ENCODE data around the gene OR2W3.

Gene OR2W3

DNA sequence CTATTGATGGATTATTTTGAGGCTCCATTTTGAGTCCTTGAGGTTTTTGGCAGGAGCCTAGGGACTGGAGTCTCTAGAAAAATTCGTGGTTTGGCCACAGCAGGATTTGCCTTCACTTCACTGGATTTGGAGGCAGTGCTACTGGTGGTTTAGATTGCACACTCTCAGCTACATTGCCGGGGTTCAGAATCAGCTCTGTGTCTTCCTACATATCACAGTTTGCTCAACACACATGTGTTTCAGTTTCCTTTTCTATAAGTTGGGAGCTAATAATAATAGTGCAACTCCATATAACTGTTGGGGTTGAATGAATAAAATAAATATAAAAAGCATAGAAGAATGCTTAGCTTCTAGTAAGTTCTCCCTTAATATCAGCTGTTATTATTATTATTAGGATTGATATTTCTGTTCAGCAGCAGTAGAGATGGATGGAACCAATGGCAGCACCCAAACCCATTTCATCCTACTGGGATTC lies at the start of gene OR2W3:
Gene OR2W3, plus strand, starts transcription at position 425 of the 475 bp plus-strand sequence. Its CDS starts 0 bp downstream, at position 425.
- DNase-seq, result no peak

DNA sequence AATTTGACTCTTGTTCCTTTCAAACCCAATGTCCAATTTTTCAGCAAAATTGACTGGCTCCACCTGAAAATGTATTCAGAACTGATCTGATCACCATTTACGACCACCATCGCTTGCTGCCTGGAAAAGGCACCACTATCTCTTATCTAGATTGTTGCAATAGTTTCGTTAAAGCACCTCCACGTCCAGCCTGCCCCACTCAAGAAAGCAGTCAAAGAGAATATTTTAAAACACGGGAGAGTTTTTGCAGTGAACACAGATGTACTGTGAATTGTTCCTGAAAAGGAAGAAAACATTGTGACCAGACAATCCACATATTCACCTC lies 49.7 kb upstream of the OR2W3 start:
- no peak for DNase-seq

DNA sequence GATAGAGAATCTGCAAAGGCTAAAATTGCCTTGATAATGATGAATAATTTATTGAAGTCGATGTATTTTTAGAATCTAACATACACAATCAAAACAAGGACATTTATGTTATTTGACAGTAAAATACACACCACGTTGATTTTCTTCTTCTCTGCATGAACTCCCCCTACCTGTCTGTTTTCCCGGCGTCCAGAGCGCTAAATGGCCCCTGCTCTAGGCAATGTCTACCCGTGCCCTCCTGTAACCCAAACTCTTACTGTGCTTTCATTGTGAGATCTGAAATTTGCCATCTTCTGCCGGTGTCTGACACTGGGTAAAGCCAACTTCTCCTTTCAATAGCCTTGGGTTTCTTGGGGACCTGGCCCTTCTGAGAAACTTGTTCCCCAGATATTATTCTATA lies 47.0 kb upstream of the OR2W3 start:
- DNase-seq, result no peak

DNA sequence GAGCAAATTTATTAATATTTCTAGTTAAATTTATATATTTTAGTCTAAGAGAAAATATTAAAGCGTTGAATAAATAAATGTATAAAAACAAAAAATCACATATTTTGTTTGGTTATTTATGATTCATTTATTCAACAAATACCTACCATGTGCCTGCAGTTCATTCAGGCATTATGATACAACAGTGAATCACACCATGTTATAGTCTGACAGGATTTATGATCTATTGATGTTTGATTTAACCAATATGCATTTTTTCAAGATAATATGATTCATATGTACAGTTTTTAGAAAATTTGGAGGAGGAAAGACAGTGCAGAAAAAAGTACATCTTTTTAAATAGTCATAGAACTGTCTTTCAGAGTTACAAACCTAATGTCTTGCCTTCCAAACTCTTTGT lies 45.8 kb upstream of the OR2W3 start:
- DNase-seq, result no peak

DNA sequence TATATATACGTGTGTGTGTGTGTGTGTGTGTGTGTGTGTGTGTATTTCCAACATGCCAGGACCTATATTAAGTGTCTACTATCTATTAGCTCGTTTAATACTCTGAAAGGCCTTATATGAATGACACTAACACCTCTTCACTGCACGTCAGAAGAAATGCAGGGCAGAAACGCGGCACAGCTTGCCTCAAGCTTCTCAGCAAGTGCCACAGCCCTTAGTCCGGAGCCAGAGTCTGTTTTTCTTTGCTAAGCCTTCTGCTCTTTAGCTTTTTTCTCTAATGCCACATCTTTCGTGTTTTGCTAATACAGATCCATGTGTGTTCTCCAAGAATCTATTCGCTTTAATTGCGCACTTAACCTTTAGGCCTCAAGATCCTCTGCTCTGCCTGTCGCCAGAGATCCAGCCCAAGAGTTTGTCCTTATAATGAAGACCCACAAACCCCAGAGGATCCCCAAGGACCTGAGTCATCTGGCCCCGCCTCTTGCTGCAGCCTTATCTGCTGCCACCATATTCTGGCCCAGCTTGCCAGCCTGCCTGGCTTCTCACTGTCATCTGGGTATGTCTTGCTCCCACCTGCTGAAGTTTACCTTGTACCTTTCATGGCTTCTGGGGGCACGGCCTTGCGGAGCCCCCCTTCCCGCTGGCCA lies 40.4 kb upstream of the OR2W3 start:
- no peak for DNase-seq

DNA sequence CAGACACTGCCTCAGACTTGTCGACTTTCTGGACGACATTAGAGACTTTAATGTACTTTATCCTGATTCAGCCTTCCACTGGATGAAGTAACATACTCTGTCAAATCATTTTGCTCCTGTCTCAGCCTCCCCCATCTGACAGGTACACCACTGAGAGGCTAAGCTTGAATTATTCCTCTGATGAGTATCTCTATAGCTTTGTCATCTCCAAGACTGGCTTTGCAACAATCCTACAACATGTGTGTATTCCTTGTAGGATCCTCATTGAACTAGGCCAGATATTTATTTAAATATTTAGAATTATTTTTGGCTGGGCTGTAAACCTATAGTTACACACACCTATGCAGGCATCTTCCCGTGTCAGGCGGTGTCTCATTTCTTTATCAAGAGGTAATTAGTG lies 39.5 kb upstream of the OR2W3 start:
- no peak for DNase-seq

DNA sequence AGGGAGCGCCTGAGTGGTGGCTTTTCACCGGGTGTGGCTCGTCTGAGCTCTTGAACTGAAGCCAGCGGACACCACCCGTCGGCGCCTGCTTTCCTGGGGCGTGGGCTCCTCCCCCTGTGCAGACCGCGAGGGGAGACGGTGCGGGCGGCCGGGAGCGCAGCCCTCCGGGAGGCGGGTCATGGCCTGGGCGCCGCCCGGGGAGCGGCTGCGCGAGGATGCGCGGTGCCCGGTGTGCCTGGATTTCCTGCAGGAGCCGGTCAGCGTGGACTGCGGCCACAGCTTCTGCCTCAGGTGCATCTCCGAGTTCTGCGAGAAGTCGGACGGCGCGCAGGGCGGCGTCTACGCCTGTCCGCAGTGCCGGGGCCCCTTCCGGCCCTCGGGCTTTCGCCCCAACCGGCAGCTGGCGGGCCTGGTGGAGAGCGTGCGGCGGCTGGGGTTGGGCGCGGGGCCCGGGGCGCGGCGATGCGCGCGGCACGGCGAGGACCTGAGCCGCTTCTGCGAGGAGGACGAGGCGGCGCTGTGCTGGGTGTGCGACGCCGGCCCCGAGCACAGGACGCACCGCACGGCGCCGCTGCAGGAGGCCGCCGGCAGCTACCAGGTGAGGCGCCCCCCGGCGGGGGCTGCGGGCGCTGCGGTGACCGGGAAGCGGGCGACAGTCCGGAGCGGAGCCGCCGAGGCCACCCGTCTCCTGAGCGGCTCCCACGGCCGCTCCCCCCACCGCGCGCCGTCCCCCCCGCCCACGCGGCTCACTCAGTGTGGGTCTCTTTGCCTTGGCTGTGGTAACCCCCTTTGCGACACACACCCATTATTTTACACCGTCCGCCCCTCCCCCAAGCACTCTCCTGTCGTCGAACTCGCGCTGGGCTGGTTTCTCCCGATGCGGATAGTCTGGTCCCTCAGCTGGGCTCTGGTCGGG lies 38.1 kb upstream of the OR2W3 start, which contains the start of gene TRIM58:
Gene TRIM58, plus strand, starts transcription at position 119 of the 916 bp plus-strand sequence. Its CDS starts 60 bp downstream, at position 179.
- DNase-seq, result no peak

DNA sequence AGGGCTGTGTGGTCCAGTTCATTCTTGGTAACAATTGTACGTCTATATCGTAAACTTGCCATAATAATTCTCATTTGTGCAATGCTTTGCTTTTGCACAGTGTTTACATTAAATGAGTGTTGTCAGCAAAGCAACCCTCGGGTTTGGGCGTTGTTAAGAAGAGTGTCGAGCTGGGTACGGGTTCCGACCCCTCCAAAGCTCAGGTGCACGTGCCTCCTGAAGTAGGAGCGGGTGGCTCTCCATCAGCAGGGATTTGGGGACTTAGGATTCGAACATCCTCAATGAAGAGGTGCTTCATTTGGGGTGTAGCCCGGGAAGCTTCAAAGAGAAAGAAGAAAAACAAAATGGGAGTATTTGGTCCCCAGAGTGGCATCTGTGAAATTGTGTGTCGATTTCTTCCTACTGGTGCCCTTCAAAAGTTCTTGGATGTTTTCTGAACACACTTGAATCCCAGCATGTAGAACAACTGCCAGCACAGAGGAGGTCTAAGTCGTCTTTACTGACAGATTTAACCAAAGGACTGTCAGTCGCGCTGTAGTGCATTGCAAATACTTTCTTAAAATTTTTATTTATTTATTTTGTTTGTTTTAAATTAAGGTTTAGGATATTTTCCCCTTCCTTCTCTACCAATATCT lies 37.3 kb upstream of the OR2W3 start:
- no peak for DNase-seq

DNA sequence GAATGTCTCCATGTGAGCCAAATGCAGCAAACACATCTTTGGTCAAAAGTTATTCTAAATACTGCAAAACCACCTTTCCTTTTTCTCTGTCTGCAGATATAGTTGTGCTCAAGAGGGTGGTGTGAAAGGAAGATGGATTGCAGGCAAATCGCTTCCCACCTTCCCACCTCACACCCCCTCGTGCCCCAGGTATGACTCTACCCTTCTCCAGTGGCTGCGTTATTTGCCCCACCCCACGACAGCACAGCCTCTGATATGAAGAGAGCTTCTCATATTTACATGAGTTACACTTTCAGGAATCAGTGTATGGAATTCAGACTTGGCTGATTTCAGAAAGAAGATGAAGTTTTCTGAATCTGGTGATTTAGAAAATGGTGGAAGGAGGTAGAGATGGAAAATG lies 32.6 kb upstream of the OR2W3 start:
- no peak for DNase-seq

DNA sequence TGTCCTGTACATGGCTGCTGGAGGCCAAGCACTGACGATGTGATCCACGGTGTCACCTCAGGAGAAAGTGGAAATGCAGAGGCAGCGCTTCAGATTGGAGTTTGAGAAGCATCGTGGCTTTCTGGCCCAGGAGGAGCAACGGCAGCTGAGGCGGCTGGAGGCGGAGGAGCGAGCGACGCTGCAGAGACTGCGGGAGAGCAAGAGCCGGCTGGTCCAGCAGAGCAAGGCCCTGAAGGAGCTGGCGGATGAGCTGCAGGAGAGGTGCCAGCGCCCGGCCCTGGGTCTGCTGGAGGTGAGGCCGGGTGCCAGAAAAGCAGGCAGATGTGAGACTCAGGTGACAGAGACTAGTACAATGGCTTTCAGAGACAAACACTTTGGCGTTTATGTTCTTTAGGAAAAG lies 30.7 kb upstream of the OR2W3 start:
- DNase-seq, result no peak

DNA sequence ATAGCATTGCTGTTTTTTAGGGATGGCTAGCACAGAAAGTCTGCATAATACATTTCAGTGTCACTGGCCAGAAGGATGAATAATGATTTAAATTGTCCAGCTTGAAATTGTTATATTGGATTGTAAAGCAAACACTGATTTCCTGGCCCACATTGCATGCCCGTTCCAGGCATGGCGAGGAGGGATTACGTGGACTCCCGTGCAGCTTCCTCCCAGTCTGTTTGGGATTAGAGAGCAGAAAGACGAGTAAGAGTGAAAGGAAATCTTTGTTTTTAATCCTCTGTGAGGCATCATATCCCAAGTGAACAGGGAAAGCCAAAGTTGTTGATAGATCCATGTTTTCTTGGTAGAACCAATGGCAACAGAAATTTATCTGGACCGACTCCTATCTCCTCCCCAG lies 30.0 kb upstream of the OR2W3 start:
- no peak for DNase-seq

DNA sequence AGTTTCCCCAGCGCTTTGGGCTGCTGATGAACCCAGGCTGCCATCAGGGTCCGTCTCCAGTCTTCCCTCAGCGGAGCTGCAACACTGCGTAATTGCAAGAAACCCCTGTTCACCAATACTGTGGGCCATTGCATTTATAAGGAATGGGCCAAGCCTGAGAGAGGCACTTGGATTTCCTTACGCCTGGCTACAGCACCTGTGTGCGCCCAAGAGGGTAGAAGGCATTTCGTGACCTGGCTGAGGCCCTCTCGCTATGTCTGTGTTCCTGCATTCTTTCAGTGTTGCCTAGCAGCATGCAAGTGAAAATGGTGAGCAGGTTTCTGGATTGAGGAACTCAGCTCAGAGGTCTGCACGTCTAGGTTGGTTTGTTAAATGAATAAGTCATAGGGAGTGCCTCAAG lies 12.0 kb upstream of the OR2W3 start:
- DNase-seq, result no peak

DNA sequence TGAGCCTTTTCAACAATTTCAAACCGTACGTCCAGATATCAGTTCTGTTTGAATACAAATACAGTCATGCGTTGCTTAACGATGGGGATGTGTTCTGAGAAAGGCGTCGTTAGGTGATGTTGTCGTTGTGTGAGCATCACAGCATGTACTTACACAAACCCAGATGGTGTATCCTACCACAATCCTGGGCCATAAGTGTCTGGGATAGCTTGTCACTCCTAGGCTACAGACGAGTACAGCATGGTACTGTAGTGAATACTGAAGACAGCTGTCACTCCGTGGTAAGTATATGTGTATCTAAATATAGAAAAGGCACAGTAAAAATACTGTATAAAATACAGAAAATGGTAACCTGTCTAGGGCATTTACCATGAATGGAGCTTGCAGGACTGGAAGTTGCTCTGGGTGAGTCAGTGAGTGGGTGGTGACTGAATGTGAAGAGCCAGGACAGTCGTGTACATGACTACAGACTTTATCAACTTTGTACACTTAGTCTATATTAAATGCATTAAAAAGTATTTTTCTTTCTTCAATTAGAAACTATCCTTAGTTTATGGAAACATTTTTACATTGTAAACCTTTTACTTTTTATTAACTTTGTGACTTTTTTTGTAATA lies 10.5 kb upstream of the OR2W3 start:
- DNase-seq, result no peak

DNA sequence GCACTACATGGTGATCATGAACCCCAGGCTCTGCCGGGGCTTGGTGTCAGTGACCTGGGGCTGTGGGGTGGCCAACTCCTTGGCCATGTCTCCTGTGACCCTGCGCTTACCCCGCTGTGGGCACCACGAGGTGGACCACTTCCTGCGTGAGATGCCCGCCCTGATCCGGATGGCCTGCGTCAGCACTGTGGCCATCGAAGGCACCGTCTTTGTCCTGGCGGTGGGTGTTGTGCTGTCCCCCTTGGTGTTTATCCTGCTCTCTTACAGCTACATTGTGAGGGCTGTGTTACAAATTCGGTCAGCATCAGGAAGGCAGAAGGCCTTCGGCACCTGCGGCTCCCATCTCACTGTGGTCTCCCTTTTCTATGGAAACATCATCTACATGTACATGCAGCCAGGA lies 589 bp downstream of the OR2W3 start:
- DNase-seq, result no peak

DNA sequence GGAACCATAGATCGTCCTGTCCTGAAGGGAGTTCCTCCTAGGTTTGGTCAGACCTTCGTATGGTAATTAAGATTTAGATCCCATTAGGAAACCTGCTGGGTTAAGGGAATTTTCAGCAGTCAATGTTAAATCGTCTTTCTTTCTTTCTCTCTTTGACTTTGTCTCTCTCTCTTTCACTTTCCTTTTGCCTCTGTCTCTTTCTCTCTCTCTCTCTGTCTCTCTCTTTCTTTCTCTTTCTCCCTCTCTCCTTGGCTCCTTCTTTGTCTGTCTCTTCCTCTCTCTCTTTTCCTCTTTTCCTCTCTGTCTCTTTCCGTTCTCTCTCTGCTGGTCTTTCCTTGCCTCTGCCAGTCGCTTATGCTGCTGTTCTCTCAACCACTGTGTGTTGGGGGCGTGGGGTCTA lies 8.7 kb downstream of the OR2W3 start:
- no peak for DNase-seq

DNA sequence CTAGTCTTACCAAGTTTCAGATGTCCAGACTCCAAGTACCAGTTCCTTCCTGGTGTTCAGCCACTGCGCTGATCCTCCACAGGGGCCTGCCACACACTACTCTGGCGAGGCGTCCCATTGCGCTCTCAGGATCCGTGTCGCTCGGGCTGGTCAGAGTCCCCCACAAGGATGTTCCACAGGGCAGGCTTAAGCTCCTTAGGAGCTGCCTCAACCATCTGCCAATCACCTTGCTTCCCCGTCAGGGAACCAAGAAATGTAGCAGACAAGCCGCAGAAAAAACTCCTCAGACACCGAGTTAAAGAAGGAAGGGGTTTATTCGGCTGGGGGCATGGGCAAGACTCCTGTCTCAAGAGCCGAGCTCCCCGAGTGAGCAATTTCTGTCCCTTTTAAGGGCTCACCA lies 9.8 kb downstream of the OR2W3 start:
- DNase-seq, result no peak

DNA sequence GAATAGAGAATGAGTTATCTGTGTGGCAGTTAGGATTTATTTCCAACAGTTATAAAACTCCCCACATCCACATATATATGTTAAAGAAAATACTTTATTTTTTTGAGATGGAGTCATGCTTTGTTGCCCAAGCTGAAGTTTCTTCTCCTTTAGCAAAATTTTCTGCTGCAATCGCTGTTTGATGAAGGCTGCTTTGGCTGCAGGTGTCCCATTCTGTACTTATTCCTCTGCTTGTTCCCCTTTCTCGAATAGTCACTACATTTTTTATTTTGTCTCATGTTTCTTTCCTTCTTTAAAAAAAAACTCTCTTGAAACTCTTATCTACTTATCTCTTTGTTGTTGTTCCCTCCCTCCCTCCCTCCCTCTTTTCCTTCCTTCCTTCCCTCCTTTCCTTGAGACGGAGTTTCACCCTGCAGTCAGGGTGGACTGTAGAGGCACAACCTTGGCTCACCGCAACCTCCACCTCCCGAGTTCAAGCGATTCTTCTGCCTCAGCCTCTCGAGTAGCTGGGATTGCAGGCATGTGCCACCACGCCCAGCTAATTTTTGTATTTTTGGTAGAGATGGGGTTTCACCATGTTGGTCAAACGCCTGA lies 10.6 kb downstream of the OR2W3 start:
- DNase-seq, result no peak

DNA sequence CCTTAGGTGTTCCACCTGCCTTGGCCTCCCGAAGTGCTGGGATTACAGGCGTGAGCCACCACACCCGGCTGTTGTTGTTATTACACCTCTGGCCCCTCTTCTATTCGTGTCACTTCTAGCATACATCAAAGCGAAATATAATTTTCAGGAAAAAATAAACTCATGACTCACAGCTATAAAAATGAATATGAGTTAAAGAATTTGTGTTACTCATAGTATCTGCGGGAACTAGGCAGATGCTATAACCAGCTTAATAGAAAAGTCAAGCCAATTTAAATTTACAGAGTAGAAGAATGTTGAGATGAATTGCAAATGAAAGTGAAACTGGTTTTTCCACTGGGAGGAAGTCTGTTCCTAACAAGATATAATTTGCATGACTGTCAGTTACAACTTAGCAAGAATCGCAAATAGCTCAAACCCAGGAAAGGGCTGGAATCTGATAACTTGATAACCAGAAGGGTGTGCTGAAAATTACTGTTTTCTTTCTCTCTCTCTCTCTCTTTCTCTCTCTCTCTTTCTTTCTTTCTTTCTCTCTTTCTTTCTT lies 11.2 kb downstream of the OR2W3 start:
- no peak for DNase-seq

DNA sequence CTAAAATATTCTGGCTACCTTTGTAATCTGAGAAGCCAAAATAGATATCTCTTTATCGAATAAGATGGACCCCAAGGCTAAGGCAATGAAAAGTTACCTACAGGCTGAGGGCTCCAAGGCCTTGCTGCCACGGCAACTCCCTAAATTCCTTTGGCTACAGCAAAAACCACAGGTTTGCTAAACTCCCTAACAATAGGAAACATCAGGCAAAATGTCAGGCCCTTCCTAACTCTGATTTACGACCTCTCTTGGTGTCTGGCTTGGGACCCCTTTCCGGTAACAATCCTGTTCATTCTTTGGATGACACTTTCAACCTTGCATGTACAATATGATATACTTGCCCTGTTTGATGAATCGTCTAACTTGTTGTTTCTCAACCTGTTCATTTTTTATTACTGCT lies 13.4 kb downstream of the OR2W3 start:
- no peak for DNase-seq

DNA sequence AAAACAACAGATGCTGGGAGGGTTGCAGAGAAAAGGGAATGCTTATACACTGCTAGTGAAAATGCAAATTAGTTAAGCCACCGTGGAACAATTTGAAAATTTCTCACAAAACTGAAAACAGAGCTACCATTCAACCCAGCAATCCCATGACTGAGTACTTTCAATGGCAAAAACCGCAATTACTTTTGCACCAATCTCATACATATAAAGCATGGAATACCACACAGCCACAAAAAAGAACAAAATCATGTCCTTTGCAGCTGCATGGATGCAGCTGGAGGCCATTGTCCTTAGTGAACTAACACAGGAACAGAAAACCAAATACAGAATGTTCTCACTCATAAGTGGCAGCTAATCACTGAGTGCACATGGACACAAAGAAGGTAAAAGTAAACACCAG lies 18.4 kb downstream of the OR2W3 start:
- DNase-seq, result no peak

DNA sequence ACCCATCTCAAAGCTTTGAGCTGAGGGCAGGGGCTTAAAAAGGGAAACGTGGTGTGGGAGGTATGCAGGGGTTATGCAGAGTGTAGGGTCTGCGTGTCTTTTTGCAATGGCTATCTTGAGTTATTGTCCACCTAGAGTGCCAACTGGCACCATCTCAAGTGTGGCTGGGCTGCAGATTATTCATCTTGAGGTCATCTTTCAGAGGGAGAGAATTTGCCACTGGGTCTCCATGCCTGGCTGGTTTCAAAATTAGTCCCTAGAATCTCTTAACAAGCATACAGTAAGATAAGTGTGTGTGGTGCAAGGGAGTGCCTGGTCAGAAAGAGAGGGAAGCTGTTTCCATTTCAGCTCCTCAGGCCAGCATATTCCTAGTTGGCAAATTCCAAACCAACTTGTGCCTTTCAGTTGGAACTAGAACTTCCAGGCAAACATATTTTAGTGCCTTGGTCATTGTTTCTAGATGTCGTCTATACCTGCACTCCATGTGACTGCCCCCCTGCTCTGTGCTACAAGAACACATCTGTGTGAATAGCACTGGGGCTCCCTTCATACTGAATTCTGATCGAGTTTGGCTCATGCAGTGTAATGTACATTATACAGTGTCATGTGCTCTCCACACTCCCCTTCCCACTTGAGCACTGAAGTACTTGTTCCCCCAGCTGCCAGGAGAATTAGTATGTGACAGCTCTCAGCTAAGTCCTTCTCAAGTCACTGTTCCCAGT lies 19.7 kb downstream of the OR2W3 start:
- no peak for DNase-seq

DNA sequence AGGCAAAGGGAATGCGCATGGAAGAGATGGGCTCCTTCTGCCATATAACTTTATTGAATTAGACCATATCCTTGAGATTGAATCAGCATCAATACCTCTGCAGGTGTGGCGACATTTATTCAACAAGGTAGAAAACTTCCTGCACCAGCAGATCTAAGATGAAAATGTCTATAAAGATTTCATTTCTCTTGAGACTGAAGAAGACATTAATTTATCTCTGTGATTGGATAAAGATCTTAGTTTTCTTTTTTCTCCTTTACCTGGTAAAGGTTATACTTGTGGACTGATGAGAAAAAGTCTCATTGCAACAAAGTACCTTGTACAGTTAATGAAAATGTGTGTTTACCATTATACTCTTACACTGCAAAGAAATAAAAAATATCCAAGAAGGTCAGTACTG lies 24.6 kb downstream of the OR2W3 start, which contains the start of gene OR2T8:
Gene OR2T8, plus strand, starts transcription at position 301 of the 400 bp plus-strand sequence. CDS start 766 bp downstream, outside the sequence.
- no peak for DNase-seq

Measured in DMS79 treated with DMSO at 0.1 percent for 48 hours (cell line).